ENCODE results near the gene ZNF292.
"Not testable (repeated sequence)": the region's sequence is repeated elsewhere in the genome, so short reads cannot be mapped to it uniquely, and the experiment has no call there.

The ZNF292 gene
- total RNA-seq, result 179 to 216 reads per million in 2 experiments

DNA sequence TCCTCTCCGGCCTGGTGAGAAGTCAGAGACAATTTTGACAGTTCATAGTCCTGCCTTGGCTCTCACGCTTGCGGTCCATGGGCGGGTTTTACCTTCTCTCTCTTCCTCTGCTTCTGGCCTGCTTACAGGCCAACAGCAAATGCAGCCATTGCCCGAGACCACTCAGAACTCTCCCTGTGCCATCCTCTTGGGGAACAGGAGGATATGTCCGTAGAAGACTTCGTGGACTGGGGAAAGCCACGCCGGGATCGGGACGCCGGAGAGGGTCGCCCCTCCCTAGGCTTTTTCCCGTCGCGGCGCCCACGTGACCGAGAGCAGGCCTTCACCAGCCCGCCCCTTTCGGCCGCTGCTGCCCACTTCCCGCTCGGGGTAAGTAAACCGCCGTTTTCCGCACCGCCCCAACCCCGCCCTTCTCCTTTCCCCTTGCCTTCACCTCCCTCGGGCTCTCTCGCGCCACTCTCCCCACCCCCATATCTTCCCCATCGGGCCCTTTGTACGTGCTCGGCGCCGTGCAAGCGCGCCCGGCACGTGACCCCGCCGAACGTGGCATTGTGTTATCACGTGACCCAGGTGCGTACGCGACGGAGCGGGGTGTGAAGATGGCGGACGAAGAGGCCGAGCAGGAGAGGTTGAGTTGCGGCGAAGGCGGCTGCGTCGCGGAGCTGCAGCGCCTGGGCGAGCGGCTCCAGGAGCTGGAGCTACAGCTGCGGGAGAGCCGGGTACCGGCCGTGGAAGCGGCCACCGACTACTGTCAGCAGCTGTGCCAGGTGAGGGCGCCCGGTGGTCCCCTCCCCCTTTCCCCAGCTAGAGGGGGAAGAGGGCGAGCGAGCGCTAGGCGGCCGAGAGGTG lies at the start of gene ZNF292:
TSS of gene ZNF292 (plus strand) at position 573 of the 849 bp plus-strand sequence. CDS start at position 600, 27 bp downstream.
- peak; percentile 92 for DNase-seq (ENCODE audit: low read depth)

DNA sequence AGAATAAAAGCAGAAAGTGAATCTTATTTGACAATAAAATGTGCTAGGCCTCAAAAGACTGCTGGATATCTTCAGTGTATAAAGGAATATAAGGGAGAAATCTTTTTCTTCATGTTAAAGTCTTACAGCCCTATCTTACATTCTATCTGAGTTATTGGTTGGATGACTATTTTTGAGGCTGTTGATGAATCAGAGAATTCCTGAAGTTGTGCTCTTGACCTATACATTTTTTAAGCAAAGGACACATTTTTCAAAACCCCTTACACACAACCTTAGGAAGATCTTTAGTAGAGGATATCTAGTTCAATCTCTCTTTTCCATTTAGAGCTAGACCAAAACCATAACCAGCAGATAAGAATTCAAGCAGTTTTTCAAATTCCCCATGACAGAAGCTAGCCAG lies 49.5 kb upstream of the ZNF292 start:
- DNase-seq (ENCODE audit: low read depth), result no peak

DNA sequence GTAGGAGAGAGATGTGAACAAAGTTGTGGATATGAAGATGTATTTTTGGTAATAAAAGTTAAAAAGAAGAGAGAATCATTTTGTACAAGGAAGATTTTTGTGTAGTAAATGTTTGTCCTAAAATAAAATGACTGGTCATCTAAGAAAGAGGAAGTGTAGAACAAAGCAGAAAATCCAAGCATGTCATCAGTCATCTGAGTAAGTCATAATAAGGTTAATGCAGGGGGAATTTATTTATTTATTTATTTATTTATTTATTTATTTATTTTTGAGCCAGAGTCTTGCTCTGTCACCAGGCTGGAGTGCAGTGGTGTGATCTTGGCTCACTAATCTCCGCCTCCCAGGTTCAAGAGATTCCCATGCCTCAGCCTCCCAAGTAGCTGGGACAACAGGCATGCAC lies 44.7 kb upstream of the ZNF292 start:
- no peak for DNase-seq (ENCODE audit: low read depth)

- DNase-seq (ENCODE audit: low read depth), result no peak
Measured at GRCh38 chr6:87115402-87116135, 39.8 kb upstream of the ZNF292 start.

GRCh38 chr6:87116922-87117321 lies 38.4 kb upstream of the ZNF292 start:
- no peak for DNase-seq (ENCODE audit: low read depth)

DNA sequence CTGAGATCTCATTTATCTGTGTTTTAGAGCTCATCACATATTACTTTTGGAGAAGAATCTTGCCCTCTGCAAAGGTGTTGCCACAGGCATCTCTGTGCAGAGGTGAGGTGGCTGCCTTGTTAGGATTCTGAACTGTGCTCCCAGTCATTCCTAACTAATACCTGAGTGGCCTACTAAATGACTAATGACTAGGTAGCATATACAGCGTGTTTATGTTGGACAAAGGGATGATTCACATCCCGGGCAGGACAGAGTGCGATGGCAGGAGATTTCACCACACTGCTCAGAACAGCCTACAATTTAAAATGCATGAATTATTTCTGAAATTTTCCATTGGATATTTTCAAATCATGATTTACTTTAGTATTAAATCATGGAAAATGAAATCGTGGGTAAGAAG lies 37.3 kb upstream of the ZNF292 start:
- no peak for DNase-seq (ENCODE audit: low read depth)

- DNase-seq (ENCODE audit: low read depth), result no peak
Measured at GRCh38 chr6:87122477-87122876, 32.9 kb upstream of the ZNF292 start.

GRCh38 chr6:87124074-87124473 lies 31.3 kb upstream of the ZNF292 start:
- DNase-seq (ENCODE audit: low read depth), result no peak

- no peak for DNase-seq (ENCODE audit: low read depth)
Measured at GRCh38 chr6:87126501-87126900, 28.9 kb upstream of the ZNF292 start.

- no peak for DNase-seq (ENCODE audit: low read depth)
Measured at GRCh38 chr6:87127737-87128136, 27.6 kb upstream of the ZNF292 start.

DNA sequence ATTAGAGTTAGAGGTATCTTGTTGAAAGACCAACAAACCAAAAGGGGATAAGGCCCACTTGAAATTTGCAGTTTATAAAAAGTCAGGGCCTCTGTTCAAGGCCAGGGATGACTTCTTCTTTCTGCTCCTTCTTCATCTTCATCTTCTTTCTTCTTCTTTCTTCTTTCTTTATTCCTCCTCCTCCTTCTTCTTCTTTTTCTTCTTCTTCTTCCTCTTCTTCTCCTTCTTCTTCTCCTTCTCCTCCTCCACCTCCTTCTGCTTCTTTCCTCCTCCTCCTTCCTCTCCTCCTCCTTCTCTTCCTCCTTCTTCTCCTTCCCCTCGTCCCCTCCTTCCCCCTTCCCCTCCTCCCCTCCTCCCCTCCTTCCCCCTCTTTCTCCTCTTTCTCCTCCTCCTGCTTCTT lies 18.4 kb upstream of the ZNF292 start:
- no peak for DNase-seq (ENCODE audit: low read depth)

DNA sequence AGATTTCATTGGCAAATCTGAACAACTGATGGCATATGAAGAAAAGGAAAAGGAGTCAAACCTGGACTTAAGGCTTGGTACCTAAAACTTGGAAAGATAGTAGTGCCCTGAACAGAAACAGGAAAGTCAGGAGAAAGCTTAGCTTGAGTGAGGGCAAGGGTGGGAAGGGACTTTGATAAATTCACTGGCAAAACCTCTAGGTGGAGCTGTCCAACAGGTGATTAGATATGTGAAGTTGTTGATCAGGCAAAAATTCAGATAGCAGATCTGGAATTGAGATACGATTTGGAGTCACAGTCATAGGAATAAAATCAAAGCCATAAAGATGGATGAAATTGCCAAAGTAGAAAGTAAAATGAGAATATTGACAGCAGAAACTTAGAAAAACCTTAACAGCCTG lies 16.1 kb upstream of the ZNF292 start:
- peak; percentile 26 for DNase-seq (ENCODE audit: low read depth)

DNA sequence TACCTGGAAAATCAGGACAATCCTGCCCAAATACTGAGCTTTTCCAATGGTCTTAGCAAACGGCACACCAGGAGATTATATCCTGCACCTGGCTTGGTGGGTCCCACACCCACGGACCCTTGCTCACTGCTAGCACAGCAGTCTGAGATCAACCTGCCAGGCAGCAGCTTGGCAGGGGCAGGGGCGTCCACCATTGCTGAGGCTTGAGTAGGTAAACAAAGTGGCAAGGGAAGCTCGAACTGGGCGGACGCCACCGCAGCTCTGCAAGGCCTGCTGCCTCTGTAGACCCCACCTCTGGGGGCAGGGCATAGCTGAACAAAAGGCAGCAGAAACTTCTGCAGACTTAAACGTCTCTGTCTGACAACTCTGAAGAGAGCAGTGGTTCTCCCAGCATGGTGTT lies 15.4 kb upstream of the ZNF292 start:
- DNase-seq (ENCODE audit: low read depth), result not testable (repeated sequence)

GRCh38 chr6:87146363-87146762 lies 9.0 kb upstream of the ZNF292 start:
- DNase-seq (ENCODE audit: low read depth), result no peak

GRCh38 chr6:87150406-87150805 lies 5.0 kb upstream of the ZNF292 start:
- no peak for DNase-seq (ENCODE audit: low read depth)

DNA sequence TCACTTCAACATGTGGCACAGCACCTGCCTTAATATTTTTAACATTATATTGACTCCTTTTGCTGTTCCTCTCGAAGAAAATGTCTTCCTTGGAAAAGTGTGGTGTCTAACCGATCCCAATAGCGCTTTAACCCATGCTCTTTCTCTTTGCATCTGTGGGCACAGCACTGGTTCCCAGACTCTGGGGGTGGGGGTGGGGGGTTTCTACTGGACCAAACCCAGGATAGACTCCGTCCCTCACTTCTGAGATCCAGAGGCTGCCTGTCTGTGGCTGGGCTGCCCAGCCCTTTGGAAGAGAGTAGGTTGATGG lies 3.9 kb upstream of the ZNF292 start:
- DNase-seq (ENCODE audit: low read depth), result no peak

- peak; percentile 51 for DNase-seq (ENCODE audit: low read depth)
Measured at GRCh38 chr6:87151781-87152525, 3.4 kb upstream of the ZNF292 start.

- no peak for DNase-seq (ENCODE audit: low read depth)
Measured at GRCh38 chr6:87152526-87152955, 2.8 kb upstream of the ZNF292 start.

- DNase-seq (ENCODE audit: low read depth), result no peak
Measured at GRCh38 chr6:87154641-87154992, 748 bp upstream of the ZNF292 start.

GRCh38 chr6:87155842-87156815 lies 764 bp downstream of the ZNF292 start:
- peak; percentile 43 for DNase-seq (ENCODE audit: low read depth)

- not testable (repeated sequence) for DNase-seq (ENCODE audit: low read depth)
Measured at GRCh38 chr6:87157596-87157995, 2.2 kb downstream of the ZNF292 start.
